GM21390 (cell line): Measurements from ENCODE around the gene KRTAP5-6.
"Not testable (repeated sequence)": the region's sequence is repeated elsewhere in the genome, so short reads cannot be mapped to it uniquely, and the experiment has no call there.

ENCODE experiments used
- ATAC-seq: cut with Tn5 transposase; IDR thresholded peaks from one replicate; pipeline ENCODE4 v1.9.1; 2021; ENCODE audit not compliant: unreplicated experiment

Gene KRTAP5-6

GRCh38 chr11:1661454-1662269, 35.3 kb upstream of the KRTAP5-6 start:
- not testable (repeated sequence) for ATAC-seq

- ATAC-seq = not testable (repeated sequence)
Measured at GRCh38 chr11:1662699-1663283, 34.2 kb upstream of the KRTAP5-6 start.

GRCh38 chr11:1665313-1665712, 31.7 kb upstream of the KRTAP5-6 start:
- ATAC-seq = no peak

GRCh38 chr11:1667121-1667850, 29.7 kb upstream of the KRTAP5-6 start:
- ATAC-seq = no peak

GRCh38 chr11:1667906-1668305, 29.1 kb upstream of the KRTAP5-6 start:
- ATAC-seq = no peak

- ATAC-seq = no peak
Measured at GRCh38 chr11:1668911-1669473, 28.0 kb upstream of the KRTAP5-6 start.

DNA sequence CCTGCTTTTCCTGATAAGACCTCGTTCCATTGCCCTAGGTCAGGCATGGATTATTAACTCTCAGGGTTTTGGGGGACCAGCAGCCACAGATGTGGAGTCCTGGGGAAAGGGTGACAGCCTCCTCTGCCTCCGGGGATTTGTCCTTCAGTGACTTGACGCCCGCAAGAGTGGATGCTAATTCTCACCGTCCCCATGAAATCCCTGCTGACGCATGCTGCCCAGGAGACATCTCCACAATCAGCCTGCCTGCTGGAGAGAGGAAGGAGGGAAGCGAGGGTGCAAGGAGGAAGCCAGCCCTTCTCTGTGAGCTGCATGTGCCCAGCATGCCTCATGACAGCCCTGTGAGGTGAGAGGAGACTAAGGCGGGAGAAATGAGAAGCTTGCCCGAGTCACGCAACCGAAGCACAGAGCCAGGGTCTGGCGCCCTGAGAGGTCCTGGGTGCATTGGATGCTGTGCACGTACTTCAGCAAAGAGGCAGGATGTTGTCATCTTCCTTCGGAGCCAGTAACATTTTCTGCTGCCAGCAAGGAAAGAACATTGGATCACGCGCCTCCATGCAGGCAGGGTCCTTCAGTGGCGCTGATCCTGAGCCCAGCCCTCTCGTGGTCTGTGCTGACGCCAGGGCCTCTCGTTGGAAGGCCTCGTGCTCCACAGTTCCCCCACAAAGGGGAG, 27.3 kb upstream of the KRTAP5-6 start:
- ATAC-seq = no peak

DNA sequence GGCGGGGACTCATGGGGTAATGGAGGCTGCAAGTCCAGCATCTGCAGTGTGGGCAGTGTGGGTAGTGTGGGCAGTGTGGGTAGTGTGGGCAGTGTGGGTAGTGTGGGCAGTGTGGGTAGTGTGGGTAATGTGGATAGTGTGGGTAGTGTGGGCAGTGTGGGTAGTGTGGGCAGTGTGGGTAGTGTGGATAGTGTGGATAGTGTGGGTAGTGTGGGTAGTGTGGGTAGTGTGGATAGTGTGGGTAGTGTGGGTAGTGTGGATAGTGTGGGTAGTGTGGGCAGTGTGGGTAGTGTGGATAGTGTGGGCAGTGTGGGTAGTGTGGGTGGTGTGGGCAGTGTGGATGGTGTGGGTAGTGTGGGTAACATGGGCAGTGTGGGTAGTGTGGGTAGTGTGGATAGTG, 26.5 kb upstream of the KRTAP5-6 start:
- not testable (repeated sequence) for ATAC-seq

GRCh38 chr11:1670905-1671371, 26.1 kb upstream of the KRTAP5-6 start:
- no peak for ATAC-seq

DNA sequence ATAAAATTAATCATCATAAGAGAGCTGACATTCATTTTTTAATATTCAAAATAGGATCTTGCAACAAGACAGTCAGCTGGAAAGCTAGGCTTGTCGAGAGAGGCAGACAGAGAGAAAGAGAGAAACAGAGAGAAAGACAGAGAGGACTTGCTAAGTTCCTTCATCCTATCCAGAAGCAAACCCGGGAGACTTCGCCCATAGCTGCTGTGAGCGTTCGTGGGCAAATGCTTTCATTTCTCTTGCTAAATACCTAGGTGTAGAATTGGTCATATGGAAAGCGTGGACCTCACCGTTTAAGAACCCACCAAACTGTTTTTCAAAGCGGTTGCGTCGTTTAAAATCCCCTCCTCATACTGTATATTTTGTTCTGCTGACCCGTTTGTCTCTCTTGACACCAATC, 25.3 kb upstream of the KRTAP5-6 start:
- no peak for ATAC-seq

DNA sequence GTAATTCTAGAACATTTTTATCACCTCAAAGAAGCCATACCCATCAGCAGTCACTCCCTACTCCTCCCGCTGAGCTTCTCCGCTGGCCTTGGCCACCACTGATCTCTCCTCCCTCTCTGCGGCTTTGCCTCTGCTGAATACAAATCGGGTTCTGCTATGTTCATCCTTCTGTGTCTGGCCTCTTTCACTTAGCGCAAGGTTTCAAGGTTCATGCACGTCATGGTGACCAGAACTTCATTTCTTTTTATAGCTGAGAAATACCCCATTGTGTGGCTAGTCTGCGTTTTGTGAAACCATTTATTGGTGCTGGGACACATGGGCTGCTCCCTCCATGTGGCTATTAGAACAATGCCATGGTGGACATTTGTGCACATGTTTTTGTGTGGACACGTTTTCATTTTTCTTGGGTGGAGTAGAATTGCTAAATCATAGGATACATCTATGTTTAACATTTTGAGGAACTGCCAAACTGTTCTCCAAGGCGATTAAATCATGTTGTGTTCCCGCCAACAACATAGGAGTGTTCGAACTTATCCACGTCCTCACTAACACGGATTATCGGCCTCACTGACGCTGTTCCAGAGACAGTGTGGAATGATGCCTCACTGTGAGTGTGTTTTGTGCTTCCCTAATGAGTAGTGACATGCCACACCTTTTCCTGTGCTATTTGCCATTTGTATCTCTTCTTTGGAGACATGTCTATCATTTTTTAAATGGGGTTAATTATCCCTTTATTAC, 24.2 kb upstream of the KRTAP5-6 start:
- ATAC-seq = no peak

DNA sequence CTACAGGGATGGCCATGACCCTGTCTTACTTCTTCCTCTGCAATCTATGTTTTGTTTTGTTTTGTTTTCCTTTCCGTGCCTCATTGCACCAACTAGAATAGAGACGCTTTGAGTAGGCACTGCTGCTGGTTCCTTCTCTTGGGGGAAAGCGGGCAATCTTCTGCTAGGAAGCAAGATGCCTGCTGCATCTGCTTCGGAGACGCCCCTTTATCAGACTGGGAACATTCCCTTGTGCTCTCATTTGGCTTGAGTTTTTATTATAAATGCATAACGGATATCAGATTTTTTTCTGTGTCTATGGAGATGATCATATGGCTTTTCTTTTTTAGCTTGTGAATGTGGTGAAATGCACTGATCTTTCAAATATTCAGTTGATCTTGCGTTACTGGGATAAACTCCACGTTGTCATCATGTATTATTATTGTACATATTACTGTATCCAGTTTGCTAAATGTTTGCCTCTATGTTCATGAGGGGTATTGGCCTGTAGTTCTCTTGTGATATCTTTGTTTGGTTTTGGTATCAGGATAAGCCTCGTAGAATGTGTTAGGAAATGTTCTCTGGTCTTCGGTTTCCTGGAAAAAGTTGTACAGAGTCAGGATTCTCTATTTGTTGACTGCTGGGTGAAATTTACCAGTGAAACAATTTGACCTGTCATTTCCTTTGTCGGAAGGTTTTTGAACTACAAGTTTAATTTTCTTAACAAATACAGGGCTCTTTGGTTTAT, 23.4 kb upstream of the KRTAP5-6 start:
- ATAC-seq = no peak

GRCh38 chr11:1674173-1675131, 22.5 kb upstream of the KRTAP5-6 start:
- no peak for ATAC-seq

GRCh38 chr11:1675536-1676228, 21.3 kb upstream of the KRTAP5-6 start:
- no peak for ATAC-seq

DNA sequence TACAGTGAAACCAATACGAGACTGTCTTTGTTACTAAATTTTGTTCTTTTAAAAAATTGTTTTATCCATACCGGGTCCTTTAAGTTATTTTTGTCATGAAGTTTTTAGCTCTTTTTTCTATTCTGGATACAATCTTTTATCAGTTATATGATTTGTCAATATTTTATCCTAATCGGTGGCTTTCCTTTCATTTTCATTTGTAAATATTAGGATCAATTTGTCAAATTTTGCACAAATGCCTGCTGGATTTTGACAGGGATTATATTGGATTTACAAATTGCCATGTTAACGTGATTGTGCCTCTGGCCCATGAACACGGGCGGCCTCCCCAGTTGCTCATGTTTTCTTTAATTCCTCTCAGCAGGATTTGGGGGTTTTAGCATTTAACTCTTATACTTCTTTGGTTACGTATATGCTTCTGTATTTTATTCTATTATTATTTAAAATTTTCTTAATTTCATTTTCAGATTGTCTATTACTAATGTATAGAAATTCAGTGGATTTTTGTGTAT, 20.7 kb upstream of the KRTAP5-6 start:
- no peak for ATAC-seq

GRCh38 chr11:1679881-1680280, 17.1 kb upstream of the KRTAP5-6 start:
- ATAC-seq = no peak

- ATAC-seq = no peak
Measured at GRCh38 chr11:1682225-1682905, 14.6 kb upstream of the KRTAP5-6 start.
